ENCODE data around the gene OARD1.

DNA sequence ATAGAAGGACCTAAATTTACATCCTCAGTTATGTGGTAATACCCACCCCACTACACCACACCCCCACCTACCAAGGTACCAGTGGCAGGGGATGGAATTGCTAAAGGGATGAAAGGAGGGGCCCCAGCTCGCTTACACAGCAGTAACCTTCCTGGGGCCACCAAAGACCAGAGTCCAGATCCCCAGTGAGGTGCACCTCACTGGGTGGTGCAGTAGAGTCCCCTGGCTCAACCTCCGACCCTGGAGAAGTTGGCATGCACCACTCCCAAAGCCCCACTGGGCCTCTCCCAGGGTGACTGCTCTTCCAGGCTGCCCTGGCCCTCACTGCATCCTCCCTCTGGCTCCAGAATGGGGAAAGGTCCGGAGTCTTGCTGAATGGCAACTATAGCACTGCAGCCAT is 34.0 kb downstream of the OARD1 start:
- TF ChIP-seq, protein P1, sequence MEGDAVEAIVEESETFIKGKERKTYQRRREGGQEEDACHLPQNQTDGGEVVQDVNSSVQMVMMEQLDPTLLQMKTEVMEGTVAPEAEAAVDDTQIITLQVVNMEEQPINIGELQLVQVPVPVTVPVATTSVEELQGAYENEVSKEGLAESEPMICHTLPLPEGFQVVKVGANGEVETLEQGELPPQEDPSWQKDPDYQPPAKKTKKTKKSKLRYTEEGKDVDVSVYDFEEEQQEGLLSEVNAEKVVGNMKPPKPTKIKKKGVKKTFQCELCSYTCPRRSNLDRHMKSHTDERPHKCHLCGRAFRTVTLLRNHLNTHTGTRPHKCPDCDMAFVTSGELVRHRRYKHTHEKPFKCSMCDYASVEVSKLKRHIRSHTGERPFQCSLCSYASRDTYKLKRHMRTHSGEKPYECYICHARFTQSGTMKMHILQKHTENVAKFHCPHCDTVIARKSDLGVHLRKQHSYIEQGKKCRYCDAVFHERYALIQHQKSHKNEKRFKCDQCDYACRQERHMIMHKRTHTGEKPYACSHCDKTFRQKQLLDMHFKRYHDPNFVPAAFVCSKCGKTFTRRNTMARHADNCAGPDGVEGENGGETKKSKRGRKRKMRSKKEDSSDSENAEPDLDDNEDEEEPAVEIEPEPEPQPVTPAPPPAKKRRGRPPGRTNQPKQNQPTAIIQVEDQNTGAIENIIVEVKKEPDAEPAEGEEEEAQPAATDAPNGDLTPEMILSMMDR (IDR thresholded peaks at IDR 0.05), result no peak
- TF ChIP-seq POLR2A (IDR thresholded peaks at IDR 0.05), result no peak

Data from heart left ventricle (tissue), 13 donors.